ENCODE results near the gene C11orf52. TPM values are rescaled to one million over a fixed set of nuclear protein-coding genes. Genes with fewer than 3 reads are reported as not detected.

The C11orf52 gene
- total RNA-seq, 4 donors from 2014 or later, result 1.8 to 6.9 (median 2.9) TPM

DNA sequence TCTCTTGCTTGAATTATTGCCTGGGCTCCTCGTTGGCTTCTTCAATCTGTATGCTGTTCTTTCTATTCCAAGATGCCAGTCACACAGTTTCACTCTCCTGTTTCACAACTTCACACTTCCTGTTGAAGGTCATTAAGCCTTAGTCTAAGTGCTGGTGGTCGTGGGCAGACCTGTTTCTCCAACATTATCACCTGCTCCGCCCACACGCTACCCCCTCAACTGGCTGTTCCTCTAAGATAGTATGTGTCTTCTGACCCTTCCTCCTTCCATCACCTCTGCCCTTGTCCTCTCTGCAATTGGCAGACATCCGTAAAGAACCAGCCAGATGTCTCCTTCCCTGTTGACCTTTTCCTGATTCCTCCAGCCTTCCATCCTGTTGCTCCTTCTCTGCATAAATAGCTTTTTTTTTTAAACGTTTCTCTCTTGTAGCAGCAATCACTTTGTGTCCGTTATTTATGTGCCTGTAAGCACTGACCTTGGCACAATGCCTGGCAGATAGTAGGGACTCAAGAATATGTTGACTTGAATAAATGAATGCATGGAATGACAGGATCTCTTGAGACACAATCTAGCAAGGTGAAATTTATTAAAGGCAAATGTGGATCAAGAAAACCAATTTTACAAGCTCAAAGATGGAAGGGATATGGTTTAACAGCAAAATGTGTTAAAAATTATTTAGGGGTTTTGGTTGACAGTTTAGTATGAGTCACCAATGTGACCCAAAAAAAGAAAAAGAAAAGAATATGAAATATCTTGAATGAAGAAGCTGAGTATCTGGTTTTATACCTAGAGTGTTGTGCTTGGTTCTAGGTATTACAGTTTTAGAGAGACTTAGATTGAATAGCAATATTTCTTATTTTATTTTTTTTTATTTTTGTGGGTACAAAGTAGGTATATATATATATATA lies 31.1 kb downstream of the C11orf52 start:
- Histone ChIP-seq H3K4me1 (peaks cover 0 to 26% (median 21%) of the 10 kb centered on the region in 4 donors), H3K27ac (replicated peaks in 1 of 4) (no peak overlapping the region), H3K4me3 (no peak overlapping the region), H3K9me3 (no peaks in the 10 kb centered on the region), H3K36me3 (no peaks in the 10 kb centered on the region), H3K27me3 (no peaks in the 10 kb centered on the region)
- peak; percentile 47 for DNase-seq (ENCODE audit: extremely low spot score)
- TF ChIP-seq, protein P1, sequence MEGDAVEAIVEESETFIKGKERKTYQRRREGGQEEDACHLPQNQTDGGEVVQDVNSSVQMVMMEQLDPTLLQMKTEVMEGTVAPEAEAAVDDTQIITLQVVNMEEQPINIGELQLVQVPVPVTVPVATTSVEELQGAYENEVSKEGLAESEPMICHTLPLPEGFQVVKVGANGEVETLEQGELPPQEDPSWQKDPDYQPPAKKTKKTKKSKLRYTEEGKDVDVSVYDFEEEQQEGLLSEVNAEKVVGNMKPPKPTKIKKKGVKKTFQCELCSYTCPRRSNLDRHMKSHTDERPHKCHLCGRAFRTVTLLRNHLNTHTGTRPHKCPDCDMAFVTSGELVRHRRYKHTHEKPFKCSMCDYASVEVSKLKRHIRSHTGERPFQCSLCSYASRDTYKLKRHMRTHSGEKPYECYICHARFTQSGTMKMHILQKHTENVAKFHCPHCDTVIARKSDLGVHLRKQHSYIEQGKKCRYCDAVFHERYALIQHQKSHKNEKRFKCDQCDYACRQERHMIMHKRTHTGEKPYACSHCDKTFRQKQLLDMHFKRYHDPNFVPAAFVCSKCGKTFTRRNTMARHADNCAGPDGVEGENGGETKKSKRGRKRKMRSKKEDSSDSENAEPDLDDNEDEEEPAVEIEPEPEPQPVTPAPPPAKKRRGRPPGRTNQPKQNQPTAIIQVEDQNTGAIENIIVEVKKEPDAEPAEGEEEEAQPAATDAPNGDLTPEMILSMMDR (IDR thresholded peaks at IDR 0.05), result no peak
- TF ChIP-seq POLR2A (IDR thresholded peaks at IDR 0.05; ENCODE audit: low read depth) (no peak), POLR2AphosphoS5 (IDR thresholded peaks at IDR 0.05) (no peak), EP300 (IDR thresholded peaks at IDR 0.05) (no peak)
- intact Hi-C loops (cut with DNase I), result no loop called here
- 60% methylated on average over 7 of the region's 7 CpGs for WGBS

- DNase-seq (ENCODE audit: extremely low spot score), result peak; percentile 19
- 97% methylated on average over 3 of the region's 3 CpGs for WGBS
- TF ChIP-seq, protein P1 (IDR thresholded peaks at IDR 0.05), result no peak
- TF ChIP-seq EP300 (IDR thresholded peaks at IDR 0.05) (no peak), POLR2A (IDR thresholded peaks at IDR 0.05; ENCODE audit: low read depth) (no peak), POLR2AphosphoS5 (IDR thresholded peaks at IDR 0.05) (no peak)
These were observed 32.9 kb downstream of the C11orf52 start for GRCh38 chr11:111951565-111951964.

DNA sequence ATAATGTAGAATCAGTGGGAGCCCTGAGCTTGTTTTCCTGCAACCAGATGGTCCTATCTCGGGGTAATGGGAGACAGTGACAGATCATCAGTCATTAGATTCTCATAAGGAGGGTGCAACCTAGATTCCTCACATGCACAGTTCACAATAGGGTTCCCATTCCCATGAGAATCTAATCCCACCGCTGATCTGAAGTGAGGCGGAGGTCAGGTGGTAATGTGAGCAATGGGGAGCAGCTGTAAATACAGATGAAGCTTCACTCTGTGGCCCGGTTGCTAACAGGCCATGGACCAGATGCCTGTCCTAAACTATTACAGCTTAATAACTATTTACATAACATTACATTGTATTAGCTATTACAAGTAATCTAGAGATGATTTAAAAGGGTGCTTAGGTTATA lies 35.4 kb downstream of the C11orf52 start:
- peaks cover 0 to 4% (median 2%) of the 10 kb centered on the region in 4 donors for H3K4me1 ChIP-seq
- no peak for DNase-seq (ENCODE audit: extremely low spot score)
- H3K36me3 ChIP-seq, result peaks cover 0 to 5% (median under 1%) of the 10 kb centered on the region in 4 donors
- H3K4me3 ChIP-seq, result no peak overlapping the region
- WGBS, result 98% methylated on average over 4 of the region's 4 CpGs
- no peaks in the 10 kb centered on the region for H3K27me3 ChIP-seq
- TF ChIP-seq EP300 (IDR thresholded peaks at IDR 0.05) (no peak), POLR2A (IDR thresholded peaks at IDR 0.05; ENCODE audit: low read depth) (no peak)
- no peak overlapping the region for H3K27ac ChIP-seq (replicated peaks in 1 of 4)
- intact Hi-C loops (cut with DNase I), result no loop called here
- no peaks in the 10 kb centered on the region for H3K9me3 ChIP-seq

More at GRCh38 chr11:111951565-111951964, 32.9 kb downstream of the C11orf52 start:
- no peaks in the 10 kb centered on the region for H3K36me3 ChIP-seq
- no peak overlapping the region for H3K4me3 ChIP-seq
- intact Hi-C loops (cut with DNase I), result no loop called here
- H3K27ac ChIP-seq (replicated peaks in 1 of 4), result no peak overlapping the region
- no peaks in the 10 kb centered on the region for H3K9me3 ChIP-seq
- peaks cover 0 to 12% (median 7%) of the 10 kb centered on the region in 4 donors for H3K4me1 ChIP-seq
- H3K27me3 ChIP-seq, result no peaks in the 10 kb centered on the region

GRCh38 chr11:111957663-111958444 lies 39.1 kb downstream of the C11orf52 start:
- Histone ChIP-seq H3K9me3 (no peaks in the 10 kb centered on the region), H3K27me3 (no peaks in the 10 kb centered on the region), H3K4me3 (no peak overlapping the region), H3K36me3 (peaks cover 0 to 9% (median 2%) of the 10 kb centered on the region in 4 donors), H3K27ac (replicated peaks in 1 of 4) (no peak overlapping the region), H3K4me1 (peaks cover 0 to 3% (median 0%) of the 10 kb centered on the region in 4 donors)
- TF ChIP-seq, protein P1 (IDR thresholded peaks at IDR 0.05), result no peak
- no peak for TF ChIP-seq EP300 (IDR thresholded peaks at IDR 0.05)
- no peak for TF ChIP-seq POLR2AphosphoS5 (IDR thresholded peaks at IDR 0.05)
- TF ChIP-seq POLR2A (IDR thresholded peaks at IDR 0.05; ENCODE audit: low read depth), result no peak
- intact Hi-C loops (cut with DNase I), result no loop called here
- 97% methylated on average over 7 of the region's 12 CpGs for WGBS
- no peak for DNase-seq (ENCODE audit: extremely low spot score)

DNA sequence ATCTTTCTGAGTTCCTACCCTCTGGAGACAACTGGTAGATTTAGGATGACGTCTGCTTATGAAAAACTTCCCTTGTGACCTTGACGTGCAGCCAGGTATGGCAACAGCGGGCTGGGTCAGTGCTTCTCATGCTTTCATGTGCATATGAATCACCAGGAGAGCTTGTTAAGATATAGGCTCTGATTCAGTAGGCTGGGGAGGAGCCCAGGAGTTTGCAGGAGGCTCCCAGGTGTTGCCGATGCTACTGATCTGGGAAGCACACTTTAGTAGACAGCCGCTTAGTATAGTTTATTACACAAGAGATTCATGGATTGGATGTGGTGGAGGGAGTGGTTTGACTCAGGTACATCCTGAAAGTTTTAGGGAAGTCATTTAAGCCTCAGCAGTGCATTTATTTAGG lies 42.2 kb downstream of the C11orf52 start:
- WGBS, result 86% methylated on average over 5 of the region's 5 CpGs
- H3K4me3 ChIP-seq, result no peak overlapping the region
- intact Hi-C loops (cut with DNase I), result no loop called here
- H3K4me1 ChIP-seq, result peaks cover 0 to 3% (median 0%) of the 10 kb centered on the region in 4 donors
- no peak overlapping the region for H3K27ac ChIP-seq (replicated peaks in 1 of 4)
- no peaks in the 10 kb centered on the region for H3K27me3 ChIP-seq
- peaks cover 0 to 18% (median 2%) of the 10 kb centered on the region in 4 donors for H3K36me3 ChIP-seq
- no peaks in the 10 kb centered on the region for H3K9me3 ChIP-seq
- no peak for TF ChIP-seq POLR2AphosphoS5 (IDR thresholded peaks at IDR 0.05)
- TF ChIP-seq POLR2A (IDR thresholded peaks at IDR 0.05; ENCODE audit: low read depth), result no peak
- TF ChIP-seq EP300 (IDR thresholded peaks at IDR 0.05), result no peak
- TF ChIP-seq, protein P1 (IDR thresholded peaks at IDR 0.05), result no peak
- DNase-seq (ENCODE audit: extremely low spot score), result no peak

Data from esophagus muscularis mucosa (tissue), 4 donors.